Thymus (tissue), 11 donors: Measurements from ENCODE around the gene STXBP4. TPM values are rescaled to one million over a fixed set of nuclear protein-coding genes. Genes with fewer than 3 reads are reported as not detected.

Experiments used
- DNase-seq, 9 donors: peaks; one replicate each; pipeline ENCODE4 v3.0.0-alpha.2; 2013; ENCODE audit warnings: low spot score in 9 of 9, low read depth in 6 of 9, missing footprints in 1 of 9
- H3K27ac ChIP-seq, 2 donors: one replicate each; pipeline ENCODE4 v1.5.1; 2013; ENCODE audit warnings: control low read depth in 1 of 2, low read depth in 1 of 2, low read length in 1 of 2, mild to moderate bottlenecking in 1 of 2, moderate library complexity in 1 of 2
- H3K27me3 ChIP-seq, 2 donors: one replicate each; pipeline ENCODE4 v1.5.1; 2013; ENCODE audit warnings: low read length in 1 of 2; ENCODE audit not compliant: control insufficient read depth in 2 of 2, insufficient read depth in 1 of 2
- H3K36me3 ChIP-seq, 2 donors: one replicate each; pipeline ENCODE4 v1.5.1; 2013; ENCODE audit warnings: low read length in 1 of 2, mild to moderate bottlenecking in 1 of 2, moderate library complexity in 1 of 2; ENCODE audit not compliant: control insufficient read depth in 2 of 2, insufficient read depth in 2 of 2
- H3K4me1 ChIP-seq, 2 donors: one replicate each; pipeline ENCODE4 v1.5.1; 2013; ENCODE audit warnings: low read length in 2 of 2; ENCODE audit not compliant: control insufficient read depth in 2 of 2, insufficient read depth in 2 of 2
- H3K4me3 ChIP-seq, 2 donors: one replicate each; pipeline ENCODE4 v1.5.1; 2013; ENCODE audit warnings: low read length in 2 of 2, control low read depth in 1 of 2, mild to moderate bottlenecking in 1 of 2
- H3K9me3 ChIP-seq, 2 donors: one replicate each; pipeline ENCODE4 v1.5.1; 2013; ENCODE audit warnings: low read length in 1 of 2, mild to moderate bottlenecking in 1 of 2; ENCODE audit not compliant: control insufficient read depth in 2 of 2, insufficient read depth in 1 of 2
- WGBS: extraction: QIAGEN DNeasy Blood & Tissue Kit; methylation state at CpG from one replicate; pipeline ENCODE4 v1.1.7; 2013; 5-methylcytosine and 5-hydroxymethylcytosine counted together
- polyA plus RNA-seq: library from polyadenylated mRNA; stranded (reverse); fragments of 200-250 nt; gene quantifications from one replicate; pipeline ENCODE4 v1.2.3, GENCODE V29; 2013
- total RNA-seq: library from RNA; stranded (reverse); fragments of 120-200 nt; gene quantifications from one replicate; pipeline ENCODE4 v1.2.4, GENCODE V29; 2013
- donor health status: healthy.

STXBP4 gene
- total and polyA plus RNA-seq, 2 donors, result 1.9 to 7.3 TPM

GRCh38 chr17:54976316-54976715 lies 7.8 kb downstream of the STXBP4 start:
- Histone ChIP-seq H3K4me1 (no peaks in the 10 kb centered on the region), H3K9me3 (peaks cover 0 to 7% of the 10 kb centered on the region in 2 donors), H3K4me3 (no peak overlapping the region), H3K36me3 (no peaks in the 10 kb centered on the region), H3K27ac (no peak overlapping the region), H3K27me3 (no peaks in the 10 kb centered on the region)
- DNase-seq, result no peak
- WGBS, result 99% methylated on average over 3 of the region's 3 CpGs

GRCh38 chr17:54977744-54978143 lies 9.2 kb downstream of the STXBP4 start:
- no peak for DNase-seq
- Histone ChIP-seq H3K4me1 (no peaks in the 10 kb centered on the region), H3K36me3 (no peaks in the 10 kb centered on the region), H3K4me3 (no peak overlapping the region), H3K27me3 (no peaks in the 10 kb centered on the region), H3K9me3 (peaks cover 0 to 7% of the 10 kb centered on the region in 2 donors), H3K27ac (no peak overlapping the region)
- WGBS, result over 99% methylated on average over 2 of the region's 2 CpGs

- Histone ChIP-seq H3K27me3 (no peaks in the 10 kb centered on the region), H3K36me3 (no peaks in the 10 kb centered on the region), H3K4me1 (no peaks in the 10 kb centered on the region), H3K27ac (no peak overlapping the region), H3K9me3 (peaks cover 0 to 7% of the 10 kb centered on the region in 2 donors), H3K4me3 (no peak overlapping the region)
- no peak for DNase-seq
These were observed 11.1 kb downstream of the STXBP4 start for GRCh38 chr17:54979657-54980056.

- no peaks in the 10 kb centered on the region for H3K27me3 ChIP-seq
- 68% methylated on average over 3 of the region's 3 CpGs for WGBS
- DNase-seq, result no peak
- H3K4me1 ChIP-seq, result no peaks in the 10 kb centered on the region
- H3K9me3 ChIP-seq, result peaks cover 0 to 7% of the 10 kb centered on the region in 2 donors
- H3K27ac ChIP-seq, result no peak overlapping the region
- no peak overlapping the region for H3K4me3 ChIP-seq
- H3K36me3 ChIP-seq, result no peaks in the 10 kb centered on the region
These were observed 11.8 kb downstream of the STXBP4 start for GRCh38 chr17:54980375-54980774.

GRCh38 chr17:54982399-54982798 lies 13.8 kb downstream of the STXBP4 start:
- H3K9me3 ChIP-seq, result peaks cover 0 to 7% of the 10 kb centered on the region in 2 donors
- no peak overlapping the region for H3K27ac ChIP-seq
- H3K27me3 ChIP-seq, result no peaks in the 10 kb centered on the region
- H3K4me3 ChIP-seq, result no peak overlapping the region
- H3K4me1 ChIP-seq, result no peaks in the 10 kb centered on the region
- H3K36me3 ChIP-seq, result no peaks in the 10 kb centered on the region
- no peak for DNase-seq

GRCh38 chr17:54983260-54983659 lies 14.7 kb downstream of the STXBP4 start:
- Histone ChIP-seq H3K36me3 (no peaks in the 10 kb centered on the region), H3K27me3 (no peaks in the 10 kb centered on the region), H3K4me1 (no peaks in the 10 kb centered on the region), H3K4me3 (no peak overlapping the region), H3K27ac (no peak overlapping the region), H3K9me3 (peaks cover 0 to 7% of the 10 kb centered on the region in 2 donors)
- DNase-seq, result no peak

- no peak overlapping the region for H3K27ac ChIP-seq
- WGBS, result 97% methylated on average over 1 of the region's 1 CpG
- no peak overlapping the region for H3K4me3 ChIP-seq
- H3K9me3 ChIP-seq, result peaks cover 0 to 4% of the 10 kb centered on the region in 2 donors
- no peaks in the 10 kb centered on the region for H3K4me1 ChIP-seq
- H3K36me3 ChIP-seq, result no peaks in the 10 kb centered on the region
- DNase-seq, result no peak
- H3K27me3 ChIP-seq, result no peaks in the 10 kb centered on the region
These were observed 16.9 kb downstream of the STXBP4 start for GRCh38 chr17:54985476-54985875.

- DNase-seq, result no peak
- no peaks in the 10 kb centered on the region for H3K9me3 ChIP-seq
- H3K4me3 ChIP-seq, result no peak overlapping the region
- WGBS, result 98% methylated on average over 4 of the region's 4 CpGs
- no peaks in the 10 kb centered on the region for H3K4me1 ChIP-seq
- no peaks in the 10 kb centered on the region for H3K27me3 ChIP-seq
- no peak overlapping the region for H3K27ac ChIP-seq
- H3K36me3 ChIP-seq, result no peaks in the 10 kb centered on the region
These were observed 21.6 kb downstream of the STXBP4 start for GRCh38 chr17:54990118-54990517.

GRCh38 chr17:54991567-54991966 lies 23.0 kb downstream of the STXBP4 start:
- H3K36me3 ChIP-seq, result no peaks in the 10 kb centered on the region
- H3K9me3 ChIP-seq, result no peaks in the 10 kb centered on the region
- no peaks in the 10 kb centered on the region for H3K4me1 ChIP-seq
- DNase-seq, result no peak
- H3K27ac ChIP-seq, result no peak overlapping the region
- 98% methylated on average over 1 of the region's 1 CpG for WGBS
- no peak overlapping the region for H3K4me3 ChIP-seq
- no peaks in the 10 kb centered on the region for H3K27me3 ChIP-seq
